C1 segment of cervical spinal cord (tissue), 14 donors: ENCODE results near the gene ATXN1.
A peak's percentile ranks its signal among the peaks of the same experiment; 100 is the strongest.
"Not testable (repeated sequence)": the region's sequence is repeated elsewhere in the genome, so short reads cannot be mapped to it uniquely, and the experiment has no call there.

Experiments used
- DNase-seq, 14 donors: peaks; one replicate each; lab custom pipeline; 2025; lab: John Stamatoyannopoulos, UW

Gene ATXN1

GRCh38 chr6:16760516-16761470 lies at the start of gene ATXN1:
Gene ATXN1, minus strand, starts transcription at chr6:16761460.
- DNase-seq = peak in 12 of 14 donors; percentile 46 to 87 (median 75)

GRCh38 chr6:16810411-16810810 lies 49.2 kb upstream of the ATXN1 start:
- DNase-seq = no peak

- DNase-seq = no peak
Observed at GRCh38 chr6:16809753-16810358, 48.6 kb upstream of the ATXN1 start.

GRCh38 chr6:16807956-16808355 lies 46.7 kb upstream of the ATXN1 start:
- no peak for DNase-seq

- DNase-seq = no peak
Observed at GRCh38 chr6:16806363-16806762, 45.1 kb upstream of the ATXN1 start.

- DNase-seq = no peak
Observed at GRCh38 chr6:16805243-16805950, 44.1 kb upstream of the ATXN1 start.

- DNase-seq = no peak
Observed at GRCh38 chr6:16804546-16805242, 43.4 kb upstream of the ATXN1 start.

GRCh38 chr6:16803294-16804200 lies 42.3 kb upstream of the ATXN1 start:
- DNase-seq = peak in 13 of 14 donors; percentile 11 to 94 (median 57)

GRCh38 chr6:16802071-16802470 lies 40.8 kb upstream of the ATXN1 start:
- peak in 1 of 14 donors; percentile 17 for DNase-seq

GRCh38 chr6:16800942-16801341 lies 39.7 kb upstream of the ATXN1 start:
- no peak for DNase-seq

GRCh38 chr6:16800341-16800740 lies 39.1 kb upstream of the ATXN1 start:
- no peak for DNase-seq

- DNase-seq = no peak
Observed at GRCh38 chr6:16799279-16800193, 38.3 kb upstream of the ATXN1 start.

GRCh38 chr6:16793828-16794412 lies 32.7 kb upstream of the ATXN1 start:
- DNase-seq = no peak

GRCh38 chr6:16789329-16790038 lies 28.2 kb upstream of the ATXN1 start:
- no peak for DNase-seq

- DNase-seq = no peak
Observed at GRCh38 chr6:16787128-16787682, 25.9 kb upstream of the ATXN1 start.

GRCh38 chr6:16785496-16785895 lies 24.2 kb upstream of the ATXN1 start:
- DNase-seq = no peak

- DNase-seq = not testable (repeated sequence)
Observed at GRCh38 chr6:16784957-16785356, 23.7 kb upstream of the ATXN1 start.

GRCh38 chr6:16783952-16784565 lies 22.8 kb upstream of the ATXN1 start:
- no peak for DNase-seq
